ENCODE data around the gene REN. TPM values are rescaled to one million over a fixed set of nuclear protein-coding genes. Genes with fewer than 3 reads are reported as not detected.

The REN gene
- total and polyA plus RNA-seq, 9 of the 15 experiments (the other 6 are each of a cell fraction or from before 2014, with no cell fraction given), result 1.7 to 9.9 (median 3.1) TPM

- Histone ChIP-seq H3K27me3 (ENCODE audit: control insufficient read depth in 2 of 2, insufficient read depth in 2 of 2, low read length in 2 of 2) (peaks cover 3 to 42% of the 10 kb centered on the region in 2 experiments; a peak in 4 of 5 replicates), H3K4me1 (replicated peaks in 1 of 2; ENCODE audit: control insufficient read depth in 2 of 2, insufficient read depth in 2 of 2, low read length in 2 of 2) (no peaks in the 10 kb centered on the region), H3K79me2 (ENCODE audit: control insufficient read depth, insufficient read depth, low read length) (no peaks in the 10 kb centered on the region), H3K9ac (ENCODE audit: insufficient read depth in 1 of 2, low read depth in 2 of 2, low read length in 2 of 2) (no peak overlapping the region), H3K4me2 (ENCODE audit: insufficient read depth, low read length) (no peak overlapping the region), H3K9me1 (ENCODE audit: control insufficient read depth, insufficient read depth, low read length) (no peaks in the 10 kb centered on the region), H3K27ac (ENCODE audit: extremely low read depth, low read depth, low read length) (no peak overlapping the region), H3K4me3 (no peak overlapping the region), H3K9me3 (replicated peaks; ENCODE audit: control insufficient read depth, insufficient read depth, low read depth, low read length) (no peaks in the 10 kb centered on the region), H2AFZ (ENCODE audit: low read depth, low read length) (no peak overlapping the region), H3K36me3 (ENCODE audit: control insufficient read depth, insufficient read depth, low read length) (no peaks in the 10 kb centered on the region), H4K20me1 (replicated peaks; ENCODE audit: control insufficient read depth, insufficient read depth, low read length) (no peaks in the 10 kb centered on the region; the same call in none of the 2 replicates)
- in situ Hi-C loops (cut with MboI) (no loop called here), intact Hi-C loops (cut with micrococcal nuclease) (loop anchor here (1.0 to 5.0 kb wide), 4 partner anchors 45 to 645 kb away; no protein-coding TSS in a partner anchor)
- DNase-seq (ENCODE audit: extremely low read depth in 1 of 4, low spot score in 3 of 4) (peak; percentile 76 to 94 (median 90)), FAIRE-seq (peak; percentile 87), ATAC-seq (peak; percentile 98)
- CTCF ChIA-PET (ENCODE audit: low intra/inter-chr PET ratio), result interaction anchor here (0.6 to 5.0 kb wide), 9 partner anchors 14 to 645 kb away, joined by 3 to 44 read pairs (median 4); no protein-coding TSS in a partner anchor
- BruUV-seq (replicated peaks), result no TSS peak
- WGBS (ENCODE audit: insufficient coverage, low coverage, missing lambda C conversion rate), result 5% methylated on average over 7 of the region's 7 CpGs
- POLR2A ChIA-PET, result interaction anchor here (0.5 to 0.9 kb wide), 5 partner anchors 55 to 873 kb away, joined by 3 to 8 read pairs (median 3); no protein-coding TSS in a partner anchor
- TF ChIP-seq CTBP1 (IDR thresholded peaks at IDR 0.05; ENCODE audit: borderline replicate concordance), result peak; percentile 48; the same call in 1 of the 2 replicates
- TF ChIP-seq DPF2 (IDR thresholded peaks at IDR 0.05), result no peak
- TF ChIP-seq ZBTB43 (CRISPR knock-in tag; IDR thresholded peaks at IDR 0.05), result no peak
- TF ChIP-seq CTCF (IDR thresholded peaks at IDR 0.05 in 2 of 3, conservative IDR thresholded peaks at IDR 0.05 in 1 of 3; ENCODE audit: insufficient read depth in 2 of 3, low read depth in 1 of 3, low read length in 3 of 3), result peak; percentile 96 to 99 (median 98)
- 0 out of 2 replicates have a peak, but pooled peaks have one; percentile 33 for TF ChIP-seq BMI1 (IDR thresholded peaks at IDR 0.05; ENCODE audit: low read length)
- peak; percentile 94 for TF ChIP-seq SMC3 (conservative IDR thresholded peaks at IDR 0.05; ENCODE audit: insufficient read depth, low read depth, low read length)
- peak; percentile 45; the same call in 1 of the 2 replicates for TF ChIP-seq SP1 (CRISPR knock-in tag; IDR thresholded peaks at IDR 0.05)
- no peak for TF ChIP-seq KAT7 (CRISPR knock-in tag; IDR thresholded peaks at IDR 0.05; ENCODE audit: borderline replicate concordance)
- no peak for TF ChIP-seq HNRNPUL1 (IDR thresholded peaks at IDR 0.05; ENCODE audit: low read length)
- TF ChIP-seq TEAD1 (CRISPR knock-in tag; IDR thresholded peaks at IDR 0.05), result 0 out of 4 replicates have a peak, but pooled peaks of 1 of the 2 experiments have one; percentile 27
- no peak for TF ChIP-seq ZNF830 (CRISPR knock-in tag; IDR thresholded peaks at IDR 0.05)
- peak; percentile 5; the same call in 1 of the 2 replicates for TF ChIP-seq PKNOX1 (IDR thresholded peaks at IDR 0.05)
- no peak for TF ChIP-seq MBD2 (IDR thresholded peaks at IDR 0.05; ENCODE audit: borderline replicate concordance, low read depth)
- TF ChIP-seq PBX2 (CRISPR knock-in tag; IDR thresholded peaks at IDR 0.05; ENCODE audit: low read depth), result no peak
- peak; percentile 31 for TF ChIP-seq PBX2 (tag; conservative IDR thresholded peaks at IDR 0.05; ENCODE audit: low read depth)
These were observed 3.6 kb downstream of the REN start for GRCh38 chr1:204162494-204163074.

All from K562 (cell line).